OCI-LY3 (cell line): Measurements from ENCODE around the gene R3HDM2.

Experiments
- H2AFZ ChIP-seq: fragments of 200-600, 300-600 bp; shearing (Covaris generic); 2 replicates; pipeline ENCODE4 v1.6.0; 2014; ENCODE audit warnings: antibody characterized with exemption, low read depth, low read length
- H3K27ac ChIP-seq: fragments of 200-600, 300-600 bp; sonication (generic); 2 replicates; pipeline ENCODE4 v1.5.1; 2014; ENCODE audit warnings: mild to moderate bottlenecking, low read length, moderate library complexity, mixed read lengths
- H3K27me3 ChIP-seq: fragments of 200-600, 300-600 bp; sonication (generic); 2 replicates; pipeline ENCODE4 v1.6.1; 2014; ENCODE audit warnings: low read depth, low read length, mixed read lengths
- H3K36me3 ChIP-seq: fragments of 200-600, 300-600 bp; sonication (generic); replicated peaks from 2 replicates; pipeline ENCODE3; 2014; ENCODE audit warnings: low read depth, low read length, mixed read lengths
- H3K4me1 ChIP-seq: fragments of 300-600, 200-600 bp; sonication (generic); 2 replicates; pipeline ENCODE4 v1.6.1; 2014; ENCODE audit warnings: low read length, mixed read lengths
- H3K4me2 ChIP-seq: fragments of 200-600, 300-600 bp; sonication (generic); 2 replicates; pipeline ENCODE4 v1.6.1; 2014; ENCODE audit warnings: low read length, mixed read lengths
- H3K4me3 ChIP-seq: fragments of 300-600, 200-600 bp; sonication (generic); 2 replicates; pipeline ENCODE4 v1.5.1; 2014; ENCODE audit warnings: antibody characterized with exemption, mild to moderate bottlenecking, low read length, moderate library complexity
- H3K79me2 ChIP-seq: fragments of 300-600, 200-600 bp; shearing (Covaris generic); 2 replicates; pipeline ENCODE4 v1.6.1; 2014; ENCODE audit warnings: mild to moderate bottlenecking, low read length, mixed read lengths
- H3K9ac ChIP-seq: fragments of 300-600, 200-600 bp; shearing (Covaris generic); 2 replicates; pipeline ENCODE4 v1.6.0; 2014; ENCODE audit warnings: mild to moderate bottlenecking, low read length, moderate library complexity
- H3K9me3 ChIP-seq: fragments of 200-600, 300-600 bp; shearing (Covaris generic); 2 replicates; pipeline ENCODE4 v1.6.1; 2014; ENCODE audit warnings: low read length, mixed read lengths; ENCODE audit not compliant: insufficient read depth
- H4K20me1 ChIP-seq: fragments of 200-600, 300-600 bp; sonication (generic); 2 replicates; pipeline ENCODE4 v1.6.1; 2016; ENCODE audit warnings: low read length, mixed read lengths; ENCODE audit not compliant: insufficient read depth
- EZH2phosphoT487 ChIP-seq: fragments of 200-600 bp; shearing (Covaris generic); IDR thresholded peaks from 2 replicates; pipeline ENCODE4 v1.6.1; 2018; ENCODE audit warnings: antibody characterized with exemption, mixed run types, low read depth
- TF ChIP-seq, protein P1 (sequence below): fragments of 200-600, 300-600 bp; sonication (generic); IDR thresholded peaks from 2 replicates; pipeline ENCODE4 v1.5.1; 2014; ENCODE audit warnings: antibody characterized with exemption, low read length, low read depth

R3HDM2 gene

GRCh38 chr12:57470286-57470969, 39.6 kb upstream of the R3HDM2 start:
- no peak overlapping the region for H3K9ac ChIP-seq
- no peaks in the 10 kb centered on the region for H3K79me2 ChIP-seq
- H3K36me3 ChIP-seq: no peaks in the 10 kb centered on the region
- H3K4me1 ChIP-seq: no peaks in the 10 kb centered on the region
- no peak overlapping the region for H3K4me3 ChIP-seq
- H3K27ac ChIP-seq: no peak overlapping the region
- no peaks in the 10 kb centered on the region for H4K20me1 ChIP-seq
- H3K4me2 ChIP-seq: no peak overlapping the region
- TF ChIP-seq EZH2phosphoT487: no peak
- TF ChIP-seq, protein P1, sequence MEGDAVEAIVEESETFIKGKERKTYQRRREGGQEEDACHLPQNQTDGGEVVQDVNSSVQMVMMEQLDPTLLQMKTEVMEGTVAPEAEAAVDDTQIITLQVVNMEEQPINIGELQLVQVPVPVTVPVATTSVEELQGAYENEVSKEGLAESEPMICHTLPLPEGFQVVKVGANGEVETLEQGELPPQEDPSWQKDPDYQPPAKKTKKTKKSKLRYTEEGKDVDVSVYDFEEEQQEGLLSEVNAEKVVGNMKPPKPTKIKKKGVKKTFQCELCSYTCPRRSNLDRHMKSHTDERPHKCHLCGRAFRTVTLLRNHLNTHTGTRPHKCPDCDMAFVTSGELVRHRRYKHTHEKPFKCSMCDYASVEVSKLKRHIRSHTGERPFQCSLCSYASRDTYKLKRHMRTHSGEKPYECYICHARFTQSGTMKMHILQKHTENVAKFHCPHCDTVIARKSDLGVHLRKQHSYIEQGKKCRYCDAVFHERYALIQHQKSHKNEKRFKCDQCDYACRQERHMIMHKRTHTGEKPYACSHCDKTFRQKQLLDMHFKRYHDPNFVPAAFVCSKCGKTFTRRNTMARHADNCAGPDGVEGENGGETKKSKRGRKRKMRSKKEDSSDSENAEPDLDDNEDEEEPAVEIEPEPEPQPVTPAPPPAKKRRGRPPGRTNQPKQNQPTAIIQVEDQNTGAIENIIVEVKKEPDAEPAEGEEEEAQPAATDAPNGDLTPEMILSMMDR: no peak
- 0 out of 2 replicates have a peak, but pooled peaks cover 3% of the 10 kb centered on the region for H3K27me3 ChIP-seq
- H3K9me3 ChIP-seq: no peaks in the 10 kb centered on the region
- H2AFZ ChIP-seq: no peak overlapping the region

GRCh38 chr12:57469296-57470164, 38.7 kb upstream of the R3HDM2 start:
- Histone ChIP-seq H2AFZ (no peak overlapping the region), H3K79me2 (no peaks in the 10 kb centered on the region), H3K9me3 (no peaks in the 10 kb centered on the region)

DNA sequence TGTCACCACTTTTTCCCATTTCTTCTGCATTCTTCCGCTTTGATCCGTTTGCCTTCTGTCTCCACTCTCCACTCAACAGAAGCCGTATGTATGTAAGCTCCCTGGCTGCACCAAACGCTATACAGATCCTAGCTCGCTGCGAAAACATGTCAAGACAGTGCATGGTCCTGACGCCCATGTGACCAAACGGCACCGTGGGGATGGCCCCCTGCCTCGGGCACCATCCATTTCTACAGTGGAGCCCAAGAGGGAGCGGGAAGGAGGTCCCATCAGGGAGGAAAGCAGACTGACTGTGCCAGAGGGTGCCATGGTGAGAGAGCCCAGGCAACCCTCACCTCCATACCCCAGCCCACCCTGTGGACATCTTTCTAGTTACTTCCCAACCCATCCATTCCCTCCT, 37.1 kb upstream of the R3HDM2 start:
- no peaks in the 10 kb centered on the region for H3K36me3 ChIP-seq

More at GRCh38 chr12:57469296-57470164, 38.7 kb upstream of the R3HDM2 start:
- no peak overlapping the region for H3K9ac ChIP-seq
- H3K4me3 ChIP-seq: no peak overlapping the region
- peaks cover 8% of the 10 kb centered on the region; the same call in 1 of the 2 replicates for H3K27me3 ChIP-seq
- no peaks in the 10 kb centered on the region for H3K4me1 ChIP-seq
- TF ChIP-seq EZH2phosphoT487: no peak
- no peaks in the 10 kb centered on the region for H4K20me1 ChIP-seq
- H3K27ac ChIP-seq: no peak overlapping the region
- H3K36me3 ChIP-seq: no peaks in the 10 kb centered on the region
- H3K4me2 ChIP-seq: no peak overlapping the region

DNA sequence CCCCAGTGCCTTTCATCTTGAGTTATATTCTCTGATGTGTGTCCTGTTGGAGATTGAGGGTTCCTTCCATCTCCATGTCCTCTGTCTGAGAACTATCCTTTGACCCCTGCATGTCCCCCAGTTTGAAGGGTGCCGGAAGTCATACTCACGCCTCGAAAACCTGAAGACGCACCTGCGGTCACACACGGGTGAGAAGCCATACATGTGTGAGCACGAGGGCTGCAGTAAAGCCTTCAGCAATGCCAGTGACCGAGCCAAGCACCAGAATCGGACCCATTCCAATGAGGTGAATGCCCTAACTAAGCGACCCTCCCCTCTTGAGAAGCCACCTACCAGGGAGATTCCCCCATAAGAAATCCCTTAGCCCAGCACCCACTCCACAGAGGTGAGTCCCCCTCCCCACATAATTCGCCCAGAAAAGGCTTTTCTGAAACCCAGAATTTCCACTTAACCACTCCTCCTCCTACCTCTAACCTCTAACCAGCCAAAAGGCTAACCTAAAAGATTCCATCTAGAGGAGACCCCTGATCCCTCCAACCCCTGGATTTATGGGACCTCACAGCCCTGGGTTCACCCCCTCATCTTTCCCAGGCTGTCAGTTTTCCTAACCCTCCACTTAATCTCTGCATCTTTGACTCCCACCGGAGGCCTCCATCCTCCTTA, 36.5 kb upstream of the R3HDM2 start:
- Histone ChIP-seq H3K27me3 (peaks cover 9% of the 10 kb centered on the region; the same call in 1 of the 2 replicates), H3K79me2 (no peaks in the 10 kb centered on the region), H3K4me2 (no peak overlapping the region), H3K4me1 (peaks cover 15% of the 10 kb centered on the region), H2AFZ (no peak overlapping the region), H3K36me3 (no peaks in the 10 kb centered on the region), H4K20me1 (no peaks in the 10 kb centered on the region), H3K27ac (no peak overlapping the region), H3K9ac (no peak overlapping the region), H3K9me3 (no peaks in the 10 kb centered on the region), H3K4me3 (no peak overlapping the region)
- TF ChIP-seq EZH2phosphoT487: no peak
- TF ChIP-seq, protein P1: no peak

More for the DNA sequence above, 37.1 kb upstream of the R3HDM2 start:
- Histone ChIP-seq H3K9me3 (no peaks in the 10 kb centered on the region), H3K27me3 (peaks cover 9% of the 10 kb centered on the region; the same call in 1 of the 2 replicates), H3K4me3 (no peak overlapping the region), H4K20me1 (no peaks in the 10 kb centered on the region), H3K4me1 (peaks cover 13% of the 10 kb centered on the region), H3K9ac (no peak overlapping the region), H3K27ac (no peak overlapping the region), H3K79me2 (no peaks in the 10 kb centered on the region), H3K4me2 (no peak overlapping the region), H2AFZ (no peak overlapping the region)
- no peak for TF ChIP-seq EZH2phosphoT487
- TF ChIP-seq, protein P1: no peak
